ENCODE measurements around the gene ARHGAP26. TPM values are rescaled to one million over a fixed set of nuclear protein-coding genes. Genes with fewer than 3 reads are reported as not detected.

ARHGAP26 gene
- total and polyA plus RNA-seq, 2 of the 4 experiments (the other 2 are of a cell fraction): 0.54 to 0.56 TPM

DNA sequence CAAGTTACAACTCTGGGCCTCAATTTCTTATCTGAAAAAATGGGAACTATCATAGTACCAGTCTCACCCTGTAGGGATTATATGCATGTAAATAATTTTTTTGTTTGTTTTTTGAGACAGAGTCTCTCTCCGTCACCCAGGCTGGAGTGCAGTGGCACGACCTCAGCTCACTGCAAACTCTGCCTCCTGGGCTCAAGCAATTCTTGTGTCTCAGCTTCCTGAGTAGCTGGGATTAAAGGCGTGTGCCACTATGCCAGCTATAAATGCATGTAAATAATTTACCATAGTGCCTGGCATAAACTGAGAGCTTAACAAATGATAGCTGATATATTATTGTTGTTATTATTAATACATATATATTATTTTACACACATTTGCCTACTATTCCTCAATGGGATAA lies 3.0 kb upstream of the ARHGAP26 start:
- Histone ChIP-seq H3K36me3 (ENCODE audit: control insufficient read depth, insufficient read depth, low read length) (no peaks in the 10 kb centered on the region), H3K79me1 (ENCODE audit: low read depth in 1 of 2, low read length in 2 of 2) (no peaks in the 10 kb centered on the region), H3K14ac (replicated peaks; ENCODE audit: low read depth, low read length) (no peak overlapping the region), H4K91ac (ENCODE audit: insufficient read depth, low read depth, low read length) (no peak overlapping the region), H3K4me3 (ENCODE audit: insufficient read depth, low read depth, low read length) (no peak overlapping the region), H2AK5ac (ENCODE audit: low read depth, low read length) (no peak overlapping the region), H3K4ac (ENCODE audit: low read depth, low read length) (no peak overlapping the region), H3K9me1 (ENCODE audit: insufficient read depth, low read length) (no peaks in the 10 kb centered on the region), H2BK5ac (ENCODE audit: low read depth, low read length, poor library complexity, severe bottlenecking) (no peak overlapping the region), H4K5ac (ENCODE audit: low read depth, low read length) (no peak overlapping the region), H3K23ac (ENCODE audit: low read depth, low read length) (no peak overlapping the region), H3K56ac (ENCODE audit: extremely low read depth, insufficient read depth, low read length) (no peak overlapping the region), H4K20me1 (ENCODE audit: insufficient read depth, low read length) (no peaks in the 10 kb centered on the region), H2BK20ac (ENCODE audit: low read depth, low read length) (no peak overlapping the region), H2BK15ac (ENCODE audit: low read depth, low read length) (no peak overlapping the region), H3K27me3 (ENCODE audit: control insufficient read depth, insufficient read depth, low read length) (peaks cover 30% of the 10 kb centered on the region), H3K27ac (ENCODE audit: insufficient read depth, low read length) (no peak overlapping the region), H2AFZ (replicated peaks; ENCODE audit: low read length, poor library complexity) (no peak overlapping the region), H2AK9ac (replicated peaks; ENCODE audit: low read depth, low read length, poor library complexity) (no peak overlapping the region), H4K8ac (ENCODE audit: low read depth in 2 of 2, low read length in 2 of 2) (no peak overlapping the region), H3K9ac (ENCODE audit: low read depth, low read length) (no peak overlapping the region), H3K9me3 (ENCODE audit: control insufficient read depth, insufficient read depth, low read length) (peaks cover 3% of the 10 kb centered on the region), H3K18ac (ENCODE audit: low read depth, low read length) (no peak overlapping the region), H2BK120ac (ENCODE audit: low read depth, low read length) (no peak overlapping the region), H3K4me1 (ENCODE audit: control insufficient read depth, insufficient read depth, low read length) (peaks cover 3% of the 10 kb centered on the region; the same call in 1 of the 2 replicates), H3K4me2 (ENCODE audit: low read depth, low read length) (no peak overlapping the region)
- DNase-seq: no peak
- intact Hi-C loops (cut with micrococcal nuclease): no loop called here
- dilution Hi-C loops (cut with HindIII; ENCODE audit: low sequenced_read_pairs, unreplicated experiment): no loop called here
- CTCF ChIA-PET: no interaction called here
- BruUV-seq (replicated peaks): no TSS peak
- no peak for ATAC-seq (ENCODE audit: low read depth)
- WGBS, 2 experiments (ENCODE audit: extremely low coverage in 2 of 2, insufficient read length in 1 of 2): no CpG with 5 or more reads among the region's 3 CpGs
- in situ Hi-C loops (cut with MboI; ENCODE audit: low sequenced_read_pairs): no loop called here
- POLR2A ChIA-PET (ENCODE audit: unreplicated experiment): no interaction called here
- TF ChIP-seq, protein P1, sequence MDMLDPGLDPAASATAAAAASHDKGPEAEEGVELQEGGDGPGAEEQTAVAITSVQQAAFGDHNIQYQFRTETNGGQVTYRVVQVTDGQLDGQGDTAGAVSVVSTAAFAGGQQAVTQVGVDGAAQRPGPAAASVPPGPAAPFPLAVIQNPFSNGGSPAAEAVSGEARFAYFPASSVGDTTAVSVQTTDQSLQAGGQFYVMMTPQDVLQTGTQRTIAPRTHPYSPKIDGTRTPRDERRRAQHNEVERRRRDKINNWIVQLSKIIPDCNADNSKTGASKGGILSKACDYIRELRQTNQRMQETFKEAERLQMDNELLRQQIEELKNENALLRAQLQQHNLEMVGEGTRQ (IDR thresholded peaks at IDR 0.05; ENCODE audit: low read depth, low read length): no peak
- TF ChIP-seq MAFK (IDR thresholded peaks at IDR 0.05; ENCODE audit: low read depth, low read length) (no peak), MAZ (IDR thresholded peaks at IDR 0.05; ENCODE audit: borderline replicate concordance, low read depth, low read length) (no peak), RCOR1 (IDR thresholded peaks at IDR 0.05; ENCODE audit: insufficient replicate concordance, low read length) (no peak), MXI1 (IDR thresholded peaks at IDR 0.05; ENCODE audit: borderline replicate concordance, low read depth, low read length) (no peak)
- TF ChIP-seq, protein P2, sequence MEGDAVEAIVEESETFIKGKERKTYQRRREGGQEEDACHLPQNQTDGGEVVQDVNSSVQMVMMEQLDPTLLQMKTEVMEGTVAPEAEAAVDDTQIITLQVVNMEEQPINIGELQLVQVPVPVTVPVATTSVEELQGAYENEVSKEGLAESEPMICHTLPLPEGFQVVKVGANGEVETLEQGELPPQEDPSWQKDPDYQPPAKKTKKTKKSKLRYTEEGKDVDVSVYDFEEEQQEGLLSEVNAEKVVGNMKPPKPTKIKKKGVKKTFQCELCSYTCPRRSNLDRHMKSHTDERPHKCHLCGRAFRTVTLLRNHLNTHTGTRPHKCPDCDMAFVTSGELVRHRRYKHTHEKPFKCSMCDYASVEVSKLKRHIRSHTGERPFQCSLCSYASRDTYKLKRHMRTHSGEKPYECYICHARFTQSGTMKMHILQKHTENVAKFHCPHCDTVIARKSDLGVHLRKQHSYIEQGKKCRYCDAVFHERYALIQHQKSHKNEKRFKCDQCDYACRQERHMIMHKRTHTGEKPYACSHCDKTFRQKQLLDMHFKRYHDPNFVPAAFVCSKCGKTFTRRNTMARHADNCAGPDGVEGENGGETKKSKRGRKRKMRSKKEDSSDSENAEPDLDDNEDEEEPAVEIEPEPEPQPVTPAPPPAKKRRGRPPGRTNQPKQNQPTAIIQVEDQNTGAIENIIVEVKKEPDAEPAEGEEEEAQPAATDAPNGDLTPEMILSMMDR (conservative IDR thresholded peaks at IDR 0.05; ENCODE audit: low read depth, low read length): no peak
